Activated gamma-delta T cell (primary cell): ENCODE results near the gene ARMH3.

ENCODE experiments used
- DNase-seq: peaks from one replicate; lab custom pipeline; 2025; lab: John Stamatoyannopoulos, UW

Gene ARMH3

DNA sequence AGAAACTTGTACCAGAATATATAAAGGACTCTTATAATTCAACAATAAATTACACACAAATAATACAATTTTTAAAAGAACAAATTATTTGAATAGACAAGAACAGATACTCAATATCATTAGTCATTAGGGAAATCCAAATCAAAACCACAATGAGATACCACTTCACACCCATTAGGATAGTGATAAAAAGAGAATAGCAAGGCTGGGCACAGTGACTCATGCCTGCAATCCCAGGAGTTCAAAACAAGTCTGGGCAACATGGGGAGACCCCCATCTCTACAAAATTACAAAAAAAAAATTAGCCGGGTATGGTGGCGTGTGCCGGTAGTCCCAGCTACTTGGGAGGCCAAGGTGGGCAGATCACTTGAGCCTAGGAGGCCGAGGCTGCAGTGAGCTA is 160.2 kb downstream of the ARMH3 start:
- DNase-seq, result no peak

DNA sequence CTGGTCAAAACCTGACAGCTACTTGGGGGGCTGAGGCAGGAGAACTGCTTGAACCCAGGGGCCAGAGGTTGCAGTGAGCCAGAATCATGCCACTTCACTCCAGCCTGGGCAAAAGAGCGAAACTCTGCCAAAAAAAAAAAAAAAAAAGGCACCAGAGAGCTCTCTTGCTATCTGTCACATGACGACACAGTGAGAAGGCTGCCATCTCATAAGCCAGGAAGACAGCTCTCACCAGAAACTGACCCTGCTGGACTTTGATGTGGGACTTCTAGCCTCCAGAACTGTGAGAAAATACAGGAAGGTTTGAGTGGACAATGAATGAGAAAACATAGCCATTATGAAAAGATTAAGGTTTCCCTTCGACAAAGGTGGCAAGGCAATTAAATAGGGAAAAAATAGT is 161.2 kb downstream of the ARMH3 start:
- no peak for DNase-seq

DNA sequence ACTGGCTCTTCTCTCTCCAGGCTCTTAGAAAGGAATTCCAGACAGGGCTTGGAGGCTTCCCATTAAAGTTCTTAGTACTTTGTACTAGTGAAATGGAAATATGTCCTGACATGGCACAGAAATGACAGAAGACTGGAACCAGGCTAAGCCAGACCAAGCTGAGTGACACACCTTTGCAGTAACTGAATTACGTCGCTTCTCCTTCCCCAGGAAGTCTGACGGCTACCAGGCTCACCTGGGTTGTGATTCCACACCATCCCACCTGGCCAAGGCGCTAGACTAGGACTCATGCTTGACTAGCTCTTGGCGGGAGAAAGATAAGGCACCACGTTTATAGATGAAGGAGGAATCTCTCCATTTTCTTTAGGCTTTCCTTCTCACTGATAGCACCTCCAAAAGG is 161.7 kb downstream of the ARMH3 start:
- DNase-seq, result no peak

DNA sequence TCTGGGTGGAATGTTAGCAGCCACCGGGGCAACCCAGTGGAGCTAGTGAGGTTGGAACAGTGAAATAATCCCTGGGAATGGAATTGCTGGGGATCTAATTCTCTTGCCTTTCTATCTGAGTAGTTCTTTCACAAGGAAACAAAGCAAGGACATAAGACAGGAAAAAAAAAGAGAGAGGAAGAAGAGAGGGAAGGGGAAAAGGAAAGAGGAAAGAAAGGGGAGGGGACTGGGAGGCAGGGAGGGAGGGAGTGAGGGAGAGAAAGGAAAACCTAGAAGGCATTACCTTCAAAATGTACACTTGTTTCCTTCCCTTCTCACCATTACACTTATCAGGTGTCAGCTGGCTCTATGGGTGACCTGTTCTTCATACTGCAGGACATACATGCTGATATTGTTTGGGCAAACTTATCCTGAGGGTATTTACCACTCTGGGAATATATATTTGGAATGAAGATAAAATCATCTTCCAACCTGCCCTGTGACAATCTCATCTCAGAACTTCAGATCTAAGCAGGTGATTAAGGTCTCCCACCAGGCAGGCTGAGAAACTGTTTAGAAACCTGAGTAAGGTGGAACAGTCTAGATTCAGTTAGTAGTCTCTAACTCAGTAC is 162.4 kb downstream of the ARMH3 start:
- DNase-seq, result no peak

GRCh38 chr10:101892782-101893391 is 163.1 kb downstream of the ARMH3 start:
- no peak for DNase-seq

DNA sequence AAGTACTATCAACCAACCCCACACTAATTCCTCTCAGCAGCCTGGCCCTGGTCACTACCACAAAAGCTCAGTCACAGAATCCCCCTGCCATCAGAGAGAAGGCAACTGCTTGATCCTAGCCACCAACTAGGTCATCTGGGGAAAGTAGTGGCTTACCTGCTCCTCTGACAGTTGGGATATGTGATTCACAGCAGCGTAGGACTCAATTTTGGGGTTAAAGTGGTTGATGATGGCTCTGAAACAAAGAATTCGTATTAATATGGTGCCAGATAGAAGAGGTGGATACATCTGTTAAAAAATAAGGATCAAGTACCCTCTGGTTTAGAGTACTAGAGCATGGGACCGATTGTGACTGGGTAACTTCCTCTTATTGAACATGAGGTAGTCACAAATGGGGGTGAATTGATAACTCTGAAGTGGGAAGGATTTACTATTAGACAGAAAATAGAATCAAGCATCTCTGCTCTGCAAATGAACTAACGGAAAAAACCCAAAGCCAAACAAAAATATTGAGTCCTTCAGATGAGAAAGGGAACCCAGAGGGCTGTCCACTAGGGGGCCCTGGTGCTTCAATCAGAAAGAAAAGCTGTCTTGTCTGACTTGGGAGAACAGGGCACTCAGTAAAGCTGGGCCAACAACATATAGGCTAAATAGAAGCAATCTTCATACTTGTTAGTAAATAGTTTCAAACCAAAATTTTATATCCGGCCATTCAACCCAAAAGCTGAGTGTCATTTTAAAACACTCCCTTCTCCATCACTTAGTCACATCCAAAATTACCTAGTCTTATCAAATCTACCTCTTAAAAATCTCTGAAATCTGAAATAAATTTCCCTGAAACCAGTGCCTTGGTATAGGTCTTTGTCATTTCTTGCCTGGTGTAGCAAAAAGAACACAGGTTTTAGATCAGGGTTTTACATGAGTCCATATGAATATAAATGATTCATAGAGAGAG is 166.4 kb downstream of the ARMH3 start:
- DNase-seq, result no peak

- DNase-seq, result no peak
Measured at GRCh38 chr10:101888251-101888949, 167.6 kb downstream of the ARMH3 start.

GRCh38 chr10:101887775-101888174 is 168.2 kb downstream of the ARMH3 start:
- no peak for DNase-seq

- DNase-seq, result no peak
Measured at GRCh38 chr10:101886521-101887312, 169.3 kb downstream of the ARMH3 start.

- no peak for DNase-seq
Measured at GRCh38 chr10:101881036-101881774, 174.8 kb downstream of the ARMH3 start.

DNA sequence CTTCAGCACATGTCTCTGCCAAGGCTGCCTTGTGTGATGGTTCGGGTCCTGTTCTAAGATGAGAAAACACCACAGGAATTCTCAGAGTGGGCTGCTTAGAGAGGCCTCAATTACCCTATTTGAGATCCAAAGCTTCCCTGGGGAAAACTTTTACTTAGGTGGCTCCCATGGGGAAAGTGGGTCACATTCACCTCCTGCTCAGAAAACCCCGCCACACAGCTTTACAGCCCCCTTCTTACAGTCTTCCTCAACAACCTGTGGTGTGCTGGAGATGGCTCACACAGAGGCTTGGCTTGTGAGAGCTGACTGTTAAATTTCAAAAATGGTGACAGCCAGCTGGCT is 175.8 kb downstream of the ARMH3 start:
- no peak for DNase-seq

DNA sequence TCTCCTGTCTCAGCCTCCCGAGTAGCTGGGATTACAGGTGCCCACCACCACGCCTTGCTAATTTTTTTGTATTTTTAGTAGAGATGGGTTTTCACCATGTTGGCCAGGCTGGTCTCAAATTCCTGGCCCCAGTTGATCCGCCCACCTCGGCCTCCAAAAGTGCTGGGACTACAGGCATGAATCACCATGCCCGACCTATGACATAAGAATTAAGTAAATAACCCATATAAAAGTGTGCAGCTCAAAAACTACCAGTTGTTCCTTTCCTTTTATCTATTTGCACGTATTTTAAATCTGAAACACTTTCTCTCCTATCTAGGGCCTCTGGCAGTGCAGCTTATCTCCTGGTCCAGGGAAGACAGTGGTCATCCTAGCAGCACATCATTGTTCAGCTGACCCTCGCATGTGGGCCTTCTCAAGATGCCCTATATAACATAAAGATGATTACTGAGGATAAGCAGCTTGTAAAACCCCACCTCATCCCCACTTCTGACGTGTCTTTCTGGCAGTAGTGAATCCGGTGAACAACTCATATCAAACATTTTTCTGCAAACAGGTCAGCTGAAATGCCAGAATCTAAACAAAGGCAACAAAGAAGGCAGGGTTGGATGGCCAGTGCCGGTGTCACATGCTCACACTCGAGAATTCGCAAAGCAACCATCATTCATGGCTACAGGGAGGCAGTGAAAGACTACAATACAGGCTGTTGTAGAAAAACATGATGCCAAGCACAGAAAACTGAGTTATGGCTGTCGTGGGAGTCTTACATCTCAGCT is 176.3 kb downstream of the ARMH3 start:
- no peak for DNase-seq

- DNase-seq, result no peak
Measured at GRCh38 chr10:101878869-101879268, 177.1 kb downstream of the ARMH3 start.

GRCh38 chr10:101875068-101875688 is 180.8 kb downstream of the ARMH3 start:
- no peak for DNase-seq

- no peak for DNase-seq
Measured at GRCh38 chr10:101874252-101874651, 181.7 kb downstream of the ARMH3 start.

- DNase-seq, result no peak
Measured at GRCh38 chr10:101867931-101868330, 188.0 kb downstream of the ARMH3 start.

DNA sequence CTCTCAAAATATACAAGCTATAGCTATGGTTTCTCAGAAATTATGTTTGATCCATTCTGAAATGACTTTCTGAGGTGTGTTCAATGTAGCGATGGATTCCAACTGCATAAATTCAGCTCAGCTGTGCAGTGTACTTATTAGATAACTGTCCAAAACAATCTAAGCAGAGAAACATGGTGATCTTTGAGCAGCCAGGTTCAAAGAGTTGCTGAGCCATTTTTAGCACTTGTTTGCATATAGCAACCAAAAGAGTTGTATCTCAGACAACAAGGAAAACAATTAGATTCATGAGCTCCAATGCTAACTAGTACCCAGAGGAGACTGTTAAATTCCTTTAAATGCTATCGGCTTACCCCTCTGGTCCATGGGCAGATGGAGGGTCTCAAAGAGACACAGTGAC is 196.4 kb downstream of the ARMH3 start:
- no peak for DNase-seq

DNA sequence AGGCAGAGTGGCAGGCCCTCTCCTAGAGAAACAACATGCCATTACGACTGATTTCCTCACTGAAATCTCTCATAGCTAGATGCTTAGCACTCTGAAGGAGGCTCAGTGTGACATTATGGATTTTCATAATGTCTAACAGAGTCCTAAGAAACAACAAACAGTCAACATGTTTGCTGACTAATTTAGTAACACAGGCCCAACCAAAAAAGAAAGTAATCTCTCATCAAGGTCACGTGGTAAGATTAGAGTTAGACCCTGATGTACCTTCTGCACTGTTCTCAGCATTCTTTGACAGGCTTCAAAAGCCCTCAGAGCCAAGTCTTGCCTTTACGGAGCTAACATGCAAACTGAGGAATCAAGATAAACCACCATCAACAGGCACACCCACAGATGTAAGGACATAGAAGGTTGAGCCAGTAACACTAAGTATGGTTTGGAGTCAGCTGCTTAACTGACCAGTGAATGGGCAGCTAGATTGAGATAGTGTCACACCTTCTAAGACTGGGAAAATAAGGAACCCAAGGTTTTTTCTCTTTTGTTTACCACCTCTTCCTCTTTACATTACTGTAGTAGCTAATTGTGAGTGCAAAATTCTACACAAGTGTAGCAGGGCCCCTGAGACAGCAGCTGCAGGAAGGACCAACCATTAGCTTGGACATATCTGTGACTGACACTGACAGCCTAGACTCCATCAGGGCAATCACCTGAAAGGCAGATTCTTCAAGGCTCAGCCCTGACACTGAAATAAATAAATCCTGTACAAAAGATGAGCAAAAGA is 197.1 kb downstream of the ARMH3 start:
- no peak for DNase-seq
